CD4-positive, alpha-beta T cell treated with Interferon gamma for 1 hour (primary cell): ENCODE results near the gene GGA1.

Experiments used
- DNase-seq: peaks from one replicate; pipeline ENCODE4 v3.0.0-alpha.2; 2020

Gene GGA1

DNA sequence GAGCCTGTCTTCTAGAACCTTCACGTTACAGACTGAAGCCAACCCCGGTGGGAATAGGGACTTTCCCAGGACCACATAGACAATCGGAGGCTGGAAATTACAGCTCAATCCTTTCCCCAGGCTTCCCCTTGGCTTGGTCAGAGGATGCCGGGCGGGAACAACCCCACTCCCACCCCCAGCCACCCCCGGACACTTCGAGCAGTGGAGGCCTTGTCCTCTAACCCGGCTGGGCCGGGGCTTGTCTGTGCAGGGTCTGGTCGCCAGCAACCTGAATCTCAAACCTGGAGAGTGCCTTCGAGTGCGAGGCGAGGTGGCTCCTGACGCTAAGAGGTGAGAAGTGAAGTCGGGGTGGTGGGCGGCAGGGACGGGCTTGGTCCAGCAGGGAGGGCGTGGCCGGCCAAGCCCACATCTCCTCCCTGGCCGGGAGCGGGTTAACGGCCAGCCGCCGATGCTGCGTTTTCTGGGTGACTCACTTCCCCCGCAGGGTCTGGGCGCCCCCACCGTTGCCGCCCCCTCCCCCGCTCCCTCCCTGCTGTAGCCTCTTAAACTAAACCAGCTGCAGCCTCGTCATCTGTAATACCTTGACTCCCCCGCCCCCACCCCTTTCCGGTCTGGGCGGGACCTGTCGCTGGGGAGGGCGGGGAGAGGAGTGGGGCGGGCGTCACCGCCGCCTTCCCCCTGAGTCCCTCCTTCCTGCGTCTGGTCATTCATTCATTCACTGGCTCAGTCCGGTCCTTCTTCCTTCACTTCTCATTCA, 68.3 kb downstream of the GGA1 start:
- DNase-seq = peak; percentile 94

DNA sequence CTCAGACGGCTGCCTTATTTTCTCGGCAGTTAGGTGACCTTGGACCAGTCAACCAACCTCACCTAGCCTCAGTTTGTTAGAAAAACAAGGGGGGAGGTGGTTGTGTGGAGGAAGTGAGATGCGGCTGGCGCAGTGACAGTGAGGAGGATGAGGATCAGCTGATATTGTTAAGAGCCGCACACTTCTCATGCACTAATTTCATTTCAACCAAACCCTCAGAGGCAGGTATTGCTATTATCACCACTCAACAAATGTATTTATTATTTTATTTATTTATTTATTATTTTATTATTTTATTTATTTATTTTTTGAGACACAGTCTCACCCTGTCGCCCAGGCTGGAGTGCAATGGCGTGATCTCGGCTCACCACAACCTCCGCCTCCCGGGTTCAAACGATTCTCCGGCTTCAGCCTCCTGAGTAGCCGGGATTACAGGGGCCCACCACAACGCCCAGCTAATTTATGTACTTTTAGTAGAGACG, 68.9 kb downstream of the GGA1 start:
- DNase-seq = no peak

DNA sequence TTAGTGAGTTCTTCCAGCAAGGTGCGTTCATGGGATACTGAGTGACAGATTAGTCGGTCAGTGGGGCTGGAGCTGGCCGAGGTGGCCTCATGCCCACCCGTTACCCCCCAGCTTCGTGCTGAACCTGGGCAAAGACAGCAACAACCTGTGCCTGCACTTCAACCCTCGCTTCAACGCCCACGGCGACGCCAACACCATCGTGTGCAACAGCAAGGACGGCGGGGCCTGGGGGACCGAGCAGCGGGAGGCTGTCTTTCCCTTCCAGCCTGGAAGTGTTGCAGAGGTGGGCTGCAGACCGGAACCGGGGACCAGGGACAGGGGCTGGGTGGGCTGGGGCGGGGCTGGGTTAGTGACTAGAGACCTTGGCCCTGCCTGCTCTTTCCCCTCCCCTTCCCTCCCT, 69.7 kb downstream of the GGA1 start:
- no peak for DNase-seq

DNA sequence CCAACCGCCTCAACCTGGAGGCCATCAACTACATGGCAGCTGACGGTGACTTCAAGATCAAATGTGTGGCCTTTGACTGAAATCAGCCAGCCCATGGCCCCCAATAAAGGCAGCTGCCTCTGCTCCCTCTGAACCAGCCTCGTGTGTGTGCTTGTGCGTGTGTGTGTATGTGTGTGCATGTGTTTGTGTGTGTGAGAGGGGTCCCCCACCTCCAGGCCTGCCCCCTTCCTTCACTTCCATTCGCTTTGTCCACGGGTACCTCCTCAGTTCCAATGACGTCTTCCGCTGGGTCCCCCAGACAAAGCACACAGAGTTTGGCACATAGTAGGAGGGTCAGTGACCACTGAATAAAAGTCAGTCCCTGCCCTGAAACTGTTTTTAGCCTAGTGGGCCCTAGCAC, 71.0 kb downstream of the GGA1 start:
- DNase-seq = no peak

DNA sequence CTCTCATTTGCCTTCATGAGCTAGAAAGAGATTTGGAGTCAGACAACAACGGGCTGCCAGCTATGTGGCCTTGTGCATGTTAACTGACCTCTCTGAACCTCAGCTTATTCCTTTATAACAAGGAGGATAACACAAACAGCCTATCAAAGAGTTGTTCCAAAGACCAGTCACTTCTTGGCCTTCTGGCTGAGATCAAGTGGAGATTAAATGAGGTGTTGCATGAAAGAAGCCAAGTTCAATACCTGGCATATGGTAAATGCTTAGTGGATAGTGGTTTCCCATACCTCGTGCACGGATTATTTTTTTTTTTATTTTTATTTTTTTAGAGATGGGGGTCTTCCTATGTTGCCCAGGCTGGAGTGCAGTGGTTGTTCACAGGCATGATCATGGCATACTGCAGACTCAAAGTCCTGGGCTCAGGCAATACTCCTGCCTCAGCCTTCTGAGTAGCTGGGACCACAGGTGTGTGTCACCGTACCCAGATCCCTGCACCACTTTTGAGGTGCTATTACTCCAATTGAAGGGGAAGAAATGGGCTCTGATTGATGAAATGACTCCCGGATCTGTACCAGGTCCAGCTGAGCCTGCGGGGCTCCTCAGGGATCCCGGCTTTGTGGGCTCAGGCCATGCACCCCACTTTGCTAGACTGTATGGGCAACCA, 71.7 kb downstream of the GGA1 start:
- no peak for DNase-seq

DNA sequence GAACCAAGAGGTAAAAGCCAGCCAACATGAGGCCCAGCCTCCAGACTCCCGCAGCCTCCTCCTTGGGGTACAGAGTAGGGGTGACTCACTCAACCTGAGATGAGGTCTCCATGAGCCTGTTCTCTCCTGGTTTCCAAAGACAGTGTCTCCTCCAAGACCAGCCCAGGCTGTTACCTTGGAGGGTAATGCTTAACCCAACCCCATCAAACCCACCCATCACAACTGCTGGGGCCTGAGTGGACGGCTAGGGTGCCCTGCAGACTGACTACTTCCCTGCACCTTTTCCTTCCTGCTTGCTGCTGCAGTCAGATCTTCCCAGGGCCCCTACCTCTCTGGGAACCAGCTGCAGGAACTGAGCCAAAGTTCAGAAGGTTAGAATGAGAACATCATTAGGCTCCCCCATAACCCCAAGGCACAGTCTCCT, 72.4 kb downstream of the GGA1 start:
- no peak for DNase-seq

DNA sequence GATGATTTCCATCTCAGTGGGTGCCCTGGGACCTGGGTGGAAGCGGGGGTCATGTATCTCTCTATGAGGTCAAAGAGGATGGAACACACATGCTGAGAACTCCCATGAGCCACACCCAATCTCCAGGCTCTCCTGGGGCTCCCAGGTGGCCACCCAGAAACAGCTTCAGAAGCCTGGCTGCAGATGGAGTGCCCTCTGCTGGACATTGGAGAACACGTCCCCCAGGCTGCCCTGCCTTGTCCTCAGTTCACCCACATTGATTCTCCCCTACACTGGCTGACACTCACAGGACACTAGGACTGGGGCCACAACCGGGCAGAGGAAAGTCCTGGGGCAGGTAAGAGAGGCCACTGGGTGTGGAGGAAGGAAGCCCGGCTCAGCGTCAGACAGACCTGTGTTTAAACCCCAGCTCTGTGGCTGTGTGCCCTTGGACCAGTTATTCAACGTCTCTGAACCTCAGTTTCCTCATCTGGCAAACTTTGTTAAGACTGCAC, 73.0 kb downstream of the GGA1 start:
- peak; percentile 73 for DNase-seq
